ENCODE data around the gene SLC9A2.

SLC9A2 gene

GRCh38 chr2:102708847-102709559 lies 89.7 kb downstream of the SLC9A2 start:
- Histone ChIP-seq H3K4me3 (ENCODE audit: low read depth, low read length) (no peak overlapping the region), H3K27ac (no peak overlapping the region), H3K36me3 (no peaks in the 10 kb centered on the region), H3K9me3 (ENCODE audit: severe bottlenecking) (no peaks in the 10 kb centered on the region), H3K27me3 (ENCODE audit: insufficient read depth, low read depth, severe bottlenecking) (peaks cover 58% of the 10 kb centered on the region)
- TF ChIP-seq, protein P1, sequence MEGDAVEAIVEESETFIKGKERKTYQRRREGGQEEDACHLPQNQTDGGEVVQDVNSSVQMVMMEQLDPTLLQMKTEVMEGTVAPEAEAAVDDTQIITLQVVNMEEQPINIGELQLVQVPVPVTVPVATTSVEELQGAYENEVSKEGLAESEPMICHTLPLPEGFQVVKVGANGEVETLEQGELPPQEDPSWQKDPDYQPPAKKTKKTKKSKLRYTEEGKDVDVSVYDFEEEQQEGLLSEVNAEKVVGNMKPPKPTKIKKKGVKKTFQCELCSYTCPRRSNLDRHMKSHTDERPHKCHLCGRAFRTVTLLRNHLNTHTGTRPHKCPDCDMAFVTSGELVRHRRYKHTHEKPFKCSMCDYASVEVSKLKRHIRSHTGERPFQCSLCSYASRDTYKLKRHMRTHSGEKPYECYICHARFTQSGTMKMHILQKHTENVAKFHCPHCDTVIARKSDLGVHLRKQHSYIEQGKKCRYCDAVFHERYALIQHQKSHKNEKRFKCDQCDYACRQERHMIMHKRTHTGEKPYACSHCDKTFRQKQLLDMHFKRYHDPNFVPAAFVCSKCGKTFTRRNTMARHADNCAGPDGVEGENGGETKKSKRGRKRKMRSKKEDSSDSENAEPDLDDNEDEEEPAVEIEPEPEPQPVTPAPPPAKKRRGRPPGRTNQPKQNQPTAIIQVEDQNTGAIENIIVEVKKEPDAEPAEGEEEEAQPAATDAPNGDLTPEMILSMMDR (IDR thresholded peaks at IDR 0.05; ENCODE audit: low read depth, low read length): no peak
- no peak for DNase-seq

- Histone ChIP-seq H3K36me3 (no peaks in the 10 kb centered on the region), H3K4me3 (ENCODE audit: low read depth, low read length) (no peak overlapping the region), H3K9me3 (ENCODE audit: severe bottlenecking) (no peaks in the 10 kb centered on the region), H3K27ac (no peak overlapping the region), H3K27me3 (ENCODE audit: insufficient read depth, low read depth, severe bottlenecking) (no peaks in the 10 kb centered on the region)
- TF ChIP-seq, protein P1 (IDR thresholded peaks at IDR 0.05; ENCODE audit: low read depth, low read length): no peak
- DNase-seq: no peak
These were observed 98.1 kb downstream of the SLC9A2 start for GRCh38 chr2:102717308-102718018.

GRCh38 chr2:102718387-102719316 lies 99.3 kb downstream of the SLC9A2 start:
- TF ChIP-seq, protein P1 (IDR thresholded peaks at IDR 0.05; ENCODE audit: low read depth, low read length): no peak
- Histone ChIP-seq H3K36me3 (no peaks in the 10 kb centered on the region), H3K27me3 (ENCODE audit: insufficient read depth, low read depth, severe bottlenecking) (no peaks in the 10 kb centered on the region), H3K27ac (no peak overlapping the region), H3K9me3 (ENCODE audit: severe bottlenecking) (no peaks in the 10 kb centered on the region), H3K4me3 (ENCODE audit: low read depth, low read length) (no peak overlapping the region)
- no peak for DNase-seq

DNA sequence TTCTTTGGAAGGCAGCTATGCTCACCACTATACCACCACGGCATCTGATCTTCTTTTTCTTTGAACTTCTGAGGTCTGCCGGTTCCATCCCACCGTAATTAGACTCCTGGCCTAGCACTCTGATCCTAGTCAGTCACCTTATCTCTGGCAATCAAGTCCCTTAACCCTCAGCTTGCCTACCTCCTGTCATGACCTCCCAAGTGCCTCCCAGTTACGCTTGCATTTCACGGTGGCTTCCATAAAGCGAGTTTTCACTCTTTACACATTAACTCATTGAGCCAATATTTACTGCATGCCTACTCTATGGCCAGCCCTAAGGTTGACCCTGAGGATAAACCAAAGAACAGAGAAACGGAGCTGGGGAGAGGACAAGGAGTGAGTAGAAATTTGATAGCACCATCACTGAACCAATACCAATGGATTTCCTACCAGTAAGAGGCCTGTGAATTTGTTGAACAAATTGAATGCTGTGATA lies 104.7 kb downstream of the SLC9A2 start:
- TF ChIP-seq, protein P1 (IDR thresholded peaks at IDR 0.05; ENCODE audit: low read depth, low read length): no peak
- H3K27ac ChIP-seq: no peak overlapping the region

DNA sequence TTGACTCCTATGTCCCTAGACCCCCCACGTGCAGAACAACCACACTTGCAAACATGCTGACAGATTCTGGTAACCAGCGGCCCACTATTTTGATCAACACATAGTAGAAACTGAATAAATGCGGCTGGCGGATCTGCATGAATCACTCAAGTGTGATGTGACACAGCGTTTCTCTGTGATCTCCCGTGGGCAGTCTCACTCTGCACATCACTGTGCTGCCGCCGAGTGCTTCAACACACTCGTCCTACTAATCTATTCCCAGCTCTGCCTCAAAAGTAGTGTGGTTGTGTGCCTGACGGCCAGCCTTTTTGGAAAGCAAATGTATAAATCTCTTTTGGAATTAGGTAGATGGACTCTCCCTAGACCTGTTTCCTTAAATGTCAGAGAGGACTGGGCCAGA lies 105.2 kb downstream of the SLC9A2 start:
- Histone ChIP-seq H3K36me3 (no peaks in the 10 kb centered on the region), H3K4me3 (ENCODE audit: low read depth, low read length) (no peak overlapping the region), H3K27ac (no peak overlapping the region), H3K27me3 (ENCODE audit: insufficient read depth, low read depth, severe bottlenecking) (no peaks in the 10 kb centered on the region), H3K9me3 (ENCODE audit: severe bottlenecking) (no peaks in the 10 kb centered on the region)
- no peak for DNase-seq
- TF ChIP-seq, protein P1 (IDR thresholded peaks at IDR 0.05; ENCODE audit: low read depth, low read length): no peak

More for the DNA sequence above, 104.7 kb downstream of the SLC9A2 start:
- Histone ChIP-seq H3K36me3 (no peaks in the 10 kb centered on the region), H3K9me3 (ENCODE audit: severe bottlenecking) (no peaks in the 10 kb centered on the region), H3K27me3 (ENCODE audit: insufficient read depth, low read depth, severe bottlenecking) (no peaks in the 10 kb centered on the region), H3K4me3 (ENCODE audit: low read depth, low read length) (no peak overlapping the region)
- no peak for DNase-seq

All from WERI-Rb-1 (cell line).